Heart right ventricle (tissue), 16 donors: ENCODE results near the gene CD22. TPM values are rescaled to one million over a fixed set of nuclear protein-coding genes. Genes with fewer than 3 reads are reported as not detected.
A peak's percentile ranks its signal among the peaks of the same experiment; 100 is the strongest.

ENCODE experiments used
- ATAC-seq, 8 donors: fragments of 200-7000 bp; cut with Tn5 transposase; one replicate each; pipeline ENCODE4 v1.9.1; 2020; ENCODE audit warnings: mild to moderate bottlenecking in 8 of 8, moderate library complexity in 8 of 8, moderate number of reproducible peaks in 1 of 8
- DNase-seq, 2 donors: peaks; one replicate each; pipeline ENCODE4 v3.0.0-alpha.2; 2020
- H3K27ac ChIP-seq, 10 donors: fragments of 200-600 bp; sonication (generic) in 2 of 10; one replicate each; pipeline versions ENCODE4 v1.5.0 to v1.8.0; 2020 to 2022; ENCODE audit warnings: mild to moderate bottlenecking in 3 of 10
- H3K27me3 ChIP-seq, 7 donors: fragments of 200-600 bp; one replicate each; pipeline ENCODE4 v1.8.0; 2021 to 2022; ENCODE audit warnings: mild to moderate bottlenecking in 2 of 7
- H3K36me3 ChIP-seq, 9 donors: fragments of 200-600 bp; sonication (generic) in 1 of 9; one replicate each; pipeline versions ENCODE4 v1.5.0 to v1.8.0; 2020 to 2022; ENCODE audit warnings: mild to moderate bottlenecking in 2 of 9
- H3K4me1 ChIP-seq, 9 donors: fragments of 200-600 bp; sonication (generic) in 1 of 9; one replicate each; pipeline versions ENCODE4 v1.5.0 to v1.8.0; 2020 to 2022; ENCODE audit warnings: mild to moderate bottlenecking in 4 of 9
- H3K4me3 ChIP-seq, 10 donors: fragments of 200-600 bp; sonication (generic) in 2 of 10; one replicate each; pipeline versions ENCODE4 v1.5.0 to v1.8.0; 2020 to 2022; ENCODE audit warnings: mild to moderate bottlenecking in 7 of 10, moderate library complexity in 2 of 10
- H3K9me3 ChIP-seq, 11 donors: fragments of 200-600 bp in 10 of 11; sonication (generic) in 2 of 11; one replicate each; pipeline versions ENCODE4 v1.5.0 to v1.8.0; 2013 to 2022; ENCODE audit warnings: mild to moderate bottlenecking in 2 of 11, control low read depth in 1 of 11, moderate library complexity in 1 of 11
- WGBS, 2 donors: extraction: QIAGEN DNeasy Blood & Tissue Kit; methylation state at CpG; one replicate each; pipeline ENCODE4 v1.1.7; 2013; ENCODE audit warnings: inconsistent platforms in 1 of 2; 5-methylcytosine and 5-hydroxymethylcytosine counted together
- intact Hi-C, 10 donors: fragments of 100-400 bp; cut with DNase I; formaldehyde crosslinking; loops; one replicate each; pipeline versions ENCODE4 v1.11.1 to v1.14.2; 2022
- polyA plus RNA-seq, 2 donors: library from polyadenylated mRNA; stranded (reverse); fragments of 200-250 nt; gene quantifications; one replicate each; pipeline ENCODE4 v1.2.3, GENCODE V29; 2013
- total RNA-seq, 10 donors: library from RNA; stranded (reverse); fragmentation: NEBNext Ultra II Directional in 3 of 10; extraction: Animal tissue kit (Norgen Biotek cat#: 25700) in 3 of 10; gene quantifications; one replicate each; pipeline versions ENCODE4 v1.2.1 to v1.2.4, GENCODE V29; 2021 to 2023
- TF ChIP-seq, protein P1 (sequence below), 9 donors: fragments of 200-600 bp; sonication (generic) in 2 of 9; IDR thresholded peaks; one replicate each; pipeline versions ENCODE4 v1.5.0 to v1.8.0; 2021 to 2022; ENCODE audit warnings: antibody characterized with exemption in 9 of 9, mild to moderate bottlenecking in 5 of 9, moderate library complexity in 1 of 9
- donor health status: Arrhythmogenic right ventricular cardiomyopathy.
- donor health status: ischemic (EF 13 %, LVEDD 7.1; RV severe dilation, severe dysfunction).
- donor health status: healthy with polysubstance abuse.
- donor health status: DM: no; HTN: yes; CAD: no.
- donor health status: DM: no; HTN: no; CAD: no.
- donor health status: ischemic (EF 25% LVEDD 6.9; RV normal size, moderate dysfunction).
- donor health status: ischemic (EF 25% LVEDD 5.7; RV mildly dilated, moderate dysfunction).
- donor health status: healthy.
- donor health status: DM: yes; HTN: yes; CAD: no.
- donor health status: Ischemic cardiomyopathy.
- donor health status: ischemic (EF 35%, LVEDD 5.7; RV mildly dilated, moderate dysfunction).
- donor health status: nonischemic (EF 11% LVEDD 7.7; RV severe dilation, severe dysfunction).
- donor health status: DM: yes; HTN: yes; CAD: no.
- donor health status: PGD.
- donor health status: ischemic (EF 29% LVEDD 5.4; RV normal size, mild dysfunction).
- donor health status: nonischemic (EF 23%, LVEDD 6.1; RV moderate dilation, normal function).

CD22 gene
- total and polyA plus RNA-seq, 12 donors = 0.07 to 1.6 (median 0.38) TPM; not detected in 2

GRCh38 chr19:35291916-35292315 lies 37.1 kb upstream of the CD22 start, which contains the start of gene MAG:
MAG (plus strand) TSS chr19:35292161; CDS start chr19:35295409, 3,248 bp downstream.
- TF ChIP-seq, protein P1, sequence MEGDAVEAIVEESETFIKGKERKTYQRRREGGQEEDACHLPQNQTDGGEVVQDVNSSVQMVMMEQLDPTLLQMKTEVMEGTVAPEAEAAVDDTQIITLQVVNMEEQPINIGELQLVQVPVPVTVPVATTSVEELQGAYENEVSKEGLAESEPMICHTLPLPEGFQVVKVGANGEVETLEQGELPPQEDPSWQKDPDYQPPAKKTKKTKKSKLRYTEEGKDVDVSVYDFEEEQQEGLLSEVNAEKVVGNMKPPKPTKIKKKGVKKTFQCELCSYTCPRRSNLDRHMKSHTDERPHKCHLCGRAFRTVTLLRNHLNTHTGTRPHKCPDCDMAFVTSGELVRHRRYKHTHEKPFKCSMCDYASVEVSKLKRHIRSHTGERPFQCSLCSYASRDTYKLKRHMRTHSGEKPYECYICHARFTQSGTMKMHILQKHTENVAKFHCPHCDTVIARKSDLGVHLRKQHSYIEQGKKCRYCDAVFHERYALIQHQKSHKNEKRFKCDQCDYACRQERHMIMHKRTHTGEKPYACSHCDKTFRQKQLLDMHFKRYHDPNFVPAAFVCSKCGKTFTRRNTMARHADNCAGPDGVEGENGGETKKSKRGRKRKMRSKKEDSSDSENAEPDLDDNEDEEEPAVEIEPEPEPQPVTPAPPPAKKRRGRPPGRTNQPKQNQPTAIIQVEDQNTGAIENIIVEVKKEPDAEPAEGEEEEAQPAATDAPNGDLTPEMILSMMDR (IDR thresholded peaks at IDR 0.05) = no peak
- H3K27me3 ChIP-seq = peaks cover 0 to 48% (median 27%) of the 10 kb centered on the region in 7 donors
- H3K4me3 ChIP-seq = no peak within 1 kb of the TSS
- H3K4me1 ChIP-seq = peaks cover 0 to 6% (median 0%) of the 10 kb centered on the region in 9 donors
- no peaks in the 10 kb centered on the region for H3K9me3 ChIP-seq
- WGBS, 2 donors = 73 to 76% methylated on average over 11 to 12 of the region's 12 CpGs
- H3K36me3 ChIP-seq = no peaks in the 10 kb centered on the region
- DNase-seq (no peak), ATAC-seq (peak in 2 of 8 donors; percentile 13 to 26)
- intact Hi-C loops = no loop called here
- no peak within 1 kb of the TSS for H3K27ac ChIP-seq

DNA sequence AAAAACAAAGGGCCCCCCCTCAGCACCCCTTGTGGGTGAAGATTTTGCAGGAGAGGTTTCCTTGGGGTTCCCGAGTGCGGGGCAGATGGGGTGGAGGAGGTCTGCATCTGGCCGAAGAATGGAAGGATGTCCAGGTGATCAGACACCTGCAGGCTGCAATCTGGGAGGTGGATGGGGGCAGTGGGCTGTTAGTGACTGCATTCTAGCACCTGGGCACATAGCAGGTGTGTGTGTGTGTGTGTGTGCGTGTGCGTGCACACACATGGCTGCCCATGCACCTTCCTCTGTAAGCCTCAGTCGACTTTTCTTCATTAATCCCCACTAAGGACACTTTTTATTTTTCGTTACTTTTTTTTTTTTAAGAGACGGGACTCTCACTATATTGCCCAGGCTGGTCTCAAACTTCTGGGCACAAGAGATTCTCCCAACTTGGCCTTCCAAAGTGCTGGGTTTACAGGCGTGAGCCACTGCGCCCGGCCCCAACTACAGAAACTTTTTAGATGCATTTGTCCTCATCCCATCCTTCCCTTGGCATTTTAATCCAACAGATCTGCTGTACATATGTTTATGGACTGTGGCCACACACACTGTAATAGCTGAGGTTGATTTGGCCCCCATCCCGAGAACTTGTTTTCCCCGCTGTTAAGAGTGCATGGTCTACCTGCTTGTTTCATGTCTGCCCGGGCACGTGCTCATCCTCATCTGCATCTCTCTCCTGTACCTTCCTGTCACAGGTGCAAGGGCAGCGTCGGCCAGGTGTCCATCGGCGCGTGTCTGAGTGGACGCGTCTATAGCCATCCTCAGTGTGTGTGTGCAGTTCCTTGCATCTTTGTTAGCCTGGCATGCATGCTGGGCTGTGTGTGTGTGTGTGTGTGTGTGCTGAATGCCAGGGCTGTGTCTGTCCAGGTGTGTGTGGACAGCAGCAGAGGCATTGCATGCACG lies 36.3 kb upstream of the CD22 start:
- Histone ChIP-seq H3K4me3 (no peak overlapping the region), H3K27ac (no peak overlapping the region), H3K9me3 (no peaks in the 10 kb centered on the region), H3K4me1 (peaks cover 0 to 6% (median 0%) of the 10 kb centered on the region in 9 donors), H3K27me3 (peaks cover 0 to 50% (median 27%) of the 10 kb centered on the region in 7 donors), H3K36me3 (no peaks in the 10 kb centered on the region)
- ATAC-seq = no peak
- no peak for DNase-seq
- WGBS, 2 donors = 81 to 82% methylated on average over 23 of the region's 23 CpGs
- intact Hi-C loops = no loop called here
- TF ChIP-seq, protein P1 (IDR thresholded peaks at IDR 0.05) = no peak

DNA sequence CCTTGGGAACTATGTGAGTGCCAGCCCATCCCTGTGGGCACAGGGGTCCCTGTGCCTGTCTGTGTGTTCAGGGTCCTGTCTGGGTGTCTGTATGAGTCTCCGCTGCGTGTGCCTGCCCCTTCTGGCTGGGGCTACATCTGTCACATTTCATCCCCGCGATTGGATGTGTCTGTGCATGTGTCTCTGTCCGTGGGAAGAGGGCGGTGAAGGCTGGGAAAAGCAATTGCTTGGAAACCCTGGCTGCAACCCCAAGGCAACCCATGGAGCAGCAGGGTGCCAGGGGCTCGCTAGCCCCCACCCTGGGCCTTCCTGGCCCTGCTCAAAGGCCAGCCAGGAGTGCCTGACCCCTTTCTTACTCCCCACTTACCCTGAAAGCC lies 35.6 kb upstream of the CD22 start:
- peaks cover 0 to 6% (median 0%) of the 10 kb centered on the region in 9 donors for H3K4me1 ChIP-seq
- no peak for ATAC-seq
- H3K27ac ChIP-seq = no peak overlapping the region
- no peak overlapping the region for H3K4me3 ChIP-seq
- intact Hi-C loops = no loop called here
- no peaks in the 10 kb centered on the region for H3K9me3 ChIP-seq
- WGBS, 2 donors = 24 to 26% methylated on average over 7 of the region's 7 CpGs
- peaks cover 0 to 55% (median 27%) of the 10 kb centered on the region in 7 donors for H3K27me3 ChIP-seq
- no peak for DNase-seq
- TF ChIP-seq, protein P1 (IDR thresholded peaks at IDR 0.05) = no peak
- H3K36me3 ChIP-seq = no peaks in the 10 kb centered on the region

DNA sequence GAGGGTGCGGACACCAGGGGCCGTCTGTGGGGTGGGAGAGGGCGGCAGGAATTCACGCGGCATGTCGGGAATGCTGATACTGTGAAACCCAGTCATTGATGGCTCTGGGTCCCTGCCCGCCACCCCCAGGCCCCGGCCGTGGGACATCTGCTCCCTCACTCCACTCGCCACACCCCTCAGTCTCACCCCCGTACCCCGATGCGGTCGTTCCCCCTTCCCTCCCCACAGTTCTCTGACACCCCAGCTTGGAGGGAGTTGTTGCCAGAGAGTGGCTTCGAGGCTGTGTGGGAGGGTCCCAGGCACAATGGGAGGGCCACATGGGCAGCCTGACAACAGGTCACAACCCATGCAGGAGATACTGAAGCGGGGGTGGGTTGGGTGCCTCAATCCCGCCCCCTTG lies 35.2 kb upstream of the CD22 start:
- no peak for ATAC-seq
- H3K9me3 ChIP-seq = no peaks in the 10 kb centered on the region
- no peak overlapping the region for H3K27ac ChIP-seq
- TF ChIP-seq, protein P1 (IDR thresholded peaks at IDR 0.05) = no peak
- H3K4me1 ChIP-seq = peaks cover 0 to 6% (median 0%) of the 10 kb centered on the region in 9 donors
- H3K4me3 ChIP-seq = no peak overlapping the region
- H3K27me3 ChIP-seq = peaks cover 0 to 59% (median 27%) of the 10 kb centered on the region in 7 donors
- no peaks in the 10 kb centered on the region for H3K36me3 ChIP-seq
- WGBS, 2 donors = 29 to 30% methylated on average over 17 of the region's 17 CpGs
- intact Hi-C loops = no loop called here
- DNase-seq = no peak
